ENCODE data around the gene SLC16A4. TPM values are rescaled to one million over a fixed set of nuclear protein-coding genes. Genes with fewer than 3 reads are reported as not detected.

The SLC16A4 gene
- total RNA-seq, 4 donors from 2014 or later = 1.2 to 3.5 (median 2.9) TPM

DNA sequence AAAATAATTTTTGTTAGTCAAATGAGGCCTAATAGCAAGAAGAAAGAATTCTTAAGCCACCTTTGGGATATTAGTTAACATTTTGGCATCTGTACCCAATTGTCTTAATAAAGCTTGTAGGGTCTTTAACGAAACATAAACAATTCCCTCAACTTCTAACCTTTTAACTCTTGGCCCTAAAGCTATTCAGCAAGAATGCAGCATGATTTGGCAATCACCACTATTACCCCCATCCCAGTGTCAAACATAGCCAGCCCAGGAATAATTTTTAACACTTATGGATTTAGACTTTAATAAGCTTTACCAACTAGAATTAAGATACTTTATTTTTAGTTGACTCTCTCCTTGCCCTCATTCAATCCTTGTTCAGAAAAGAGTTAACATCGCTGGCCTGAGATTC, 2.5 kb upstream of the SLC16A4 start:
- Histone ChIP-seq H3K4me1 (peaks cover 0 to 10% of the 10 kb centered on the region in 2 donors), H3K9me3 (no peaks in the 10 kb centered on the region), H3K36me3 (peaks cover 0 to 11% of the 10 kb centered on the region in 2 donors), H3K4me3 (no peak overlapping the region), H3K27ac (no peak overlapping the region), H3K27me3 (no peaks in the 10 kb centered on the region)
- intact Hi-C loops (cut with DNase I; ENCODE audit: low total_unique reads) (no loop called here), in situ Hi-C loops (cut with MboI; ENCODE audit: low sequenced_read_pairs in 4 of 4) (no loop called here)
- no peak for TF ChIP-seq POLR2A (IDR thresholded peaks at IDR 0.05)
- TF ChIP-seq, protein P1, sequence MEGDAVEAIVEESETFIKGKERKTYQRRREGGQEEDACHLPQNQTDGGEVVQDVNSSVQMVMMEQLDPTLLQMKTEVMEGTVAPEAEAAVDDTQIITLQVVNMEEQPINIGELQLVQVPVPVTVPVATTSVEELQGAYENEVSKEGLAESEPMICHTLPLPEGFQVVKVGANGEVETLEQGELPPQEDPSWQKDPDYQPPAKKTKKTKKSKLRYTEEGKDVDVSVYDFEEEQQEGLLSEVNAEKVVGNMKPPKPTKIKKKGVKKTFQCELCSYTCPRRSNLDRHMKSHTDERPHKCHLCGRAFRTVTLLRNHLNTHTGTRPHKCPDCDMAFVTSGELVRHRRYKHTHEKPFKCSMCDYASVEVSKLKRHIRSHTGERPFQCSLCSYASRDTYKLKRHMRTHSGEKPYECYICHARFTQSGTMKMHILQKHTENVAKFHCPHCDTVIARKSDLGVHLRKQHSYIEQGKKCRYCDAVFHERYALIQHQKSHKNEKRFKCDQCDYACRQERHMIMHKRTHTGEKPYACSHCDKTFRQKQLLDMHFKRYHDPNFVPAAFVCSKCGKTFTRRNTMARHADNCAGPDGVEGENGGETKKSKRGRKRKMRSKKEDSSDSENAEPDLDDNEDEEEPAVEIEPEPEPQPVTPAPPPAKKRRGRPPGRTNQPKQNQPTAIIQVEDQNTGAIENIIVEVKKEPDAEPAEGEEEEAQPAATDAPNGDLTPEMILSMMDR (IDR thresholded peaks at IDR 0.05 in 4 of 5, conservative IDR thresholded peaks at IDR 0.05 in 1 of 5) = no peak
- no peak for ATAC-seq
- DNase-seq = no peak

DNA sequence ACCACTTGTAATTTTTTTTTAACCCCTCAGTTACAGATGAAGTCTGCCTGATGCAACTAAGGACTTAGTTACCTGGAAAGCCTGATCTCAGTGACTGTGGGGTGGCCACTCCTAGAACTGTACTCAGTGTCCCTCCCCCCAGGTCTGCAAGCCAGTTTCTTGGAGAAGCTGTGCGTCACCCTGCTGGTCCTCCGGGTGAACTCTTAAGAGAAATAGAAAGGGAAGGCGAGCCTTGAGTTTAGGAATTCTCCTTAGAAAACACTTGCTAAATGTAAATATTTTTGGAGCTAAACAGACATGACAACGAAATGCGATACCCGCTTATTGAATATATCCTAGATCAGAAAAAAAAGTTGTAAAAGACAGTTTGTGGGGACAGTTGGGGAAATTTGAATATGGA, 730 bp downstream of the SLC16A4 start:
- in situ Hi-C loops (cut with MboI; ENCODE audit: low sequenced_read_pairs in 4 of 4) = no loop called here
- ATAC-seq (peak in 1 of 2 donors; percentile 68), DNase-seq (no peak)
- Histone ChIP-seq H3K9me3 (no peaks in the 10 kb centered on the region), H3K36me3 (peaks cover 0 to 10% of the 10 kb centered on the region in 2 donors), H3K4me1 (peaks cover 0 to 10% of the 10 kb centered on the region in 2 donors), H3K27ac (peak overlapping the region in 2 of 4 donors; percentile 42 to 47), H3K27me3 (no peaks in the 10 kb centered on the region), H3K4me3 (peak overlapping the region in 3 of 4 donors; percentile 20 to 35 (median 35))
- TF ChIP-seq POLR2A (IDR thresholded peaks at IDR 0.05) = no peak
- TF ChIP-seq, protein P1 (IDR thresholded peaks at IDR 0.05 in 4 of 5, conservative IDR thresholded peaks at IDR 0.05 in 1 of 5) = no peak
- intact Hi-C loops (cut with DNase I; ENCODE audit: low total_unique reads) = no loop called here

DNA sequence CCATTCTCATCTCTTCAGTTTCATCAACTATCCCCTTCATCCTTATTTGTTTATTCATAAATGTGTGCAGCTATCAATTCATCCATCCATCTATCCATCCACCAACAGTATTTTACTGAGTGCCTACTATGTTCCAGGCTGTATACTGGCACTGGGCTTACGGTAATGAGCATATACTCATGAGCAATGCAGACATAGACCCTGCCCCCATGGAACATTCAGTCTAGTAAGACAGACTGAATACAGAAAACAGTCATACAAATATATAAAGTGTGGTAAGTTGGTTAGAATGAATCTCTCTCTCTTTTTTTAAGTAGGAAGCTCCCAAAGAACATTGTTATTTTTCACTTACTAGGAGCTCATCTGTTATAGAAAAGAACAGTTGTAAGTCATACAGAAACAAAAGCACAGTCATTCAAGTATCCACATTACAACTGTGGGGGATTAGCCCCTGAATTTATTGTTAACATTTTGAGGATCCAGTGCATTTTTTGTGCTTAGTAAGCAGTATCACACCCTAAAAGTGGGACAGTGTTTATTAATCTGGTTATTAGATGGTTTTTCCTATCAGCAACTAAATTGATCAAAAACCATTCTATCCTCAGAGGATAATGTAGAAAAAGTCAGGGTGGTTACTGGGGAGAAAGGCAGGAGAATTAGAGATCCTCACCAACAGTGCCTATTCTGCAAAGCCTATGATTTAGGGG, 3.6 kb downstream of the SLC16A4 start:
- in situ Hi-C loops (cut with MboI; ENCODE audit: low sequenced_read_pairs in 4 of 4) (no loop called here), intact Hi-C loops (cut with DNase I; ENCODE audit: low total_unique reads) (no loop called here)
- Histone ChIP-seq H3K4me3 (no peak overlapping the region), H3K4me1 (peaks cover 0 to 10% of the 10 kb centered on the region in 2 donors), H3K36me3 (peaks cover 0 to 6% of the 10 kb centered on the region in 2 donors), H3K27ac (no peak overlapping the region), H3K9me3 (no peaks in the 10 kb centered on the region), H3K27me3 (no peaks in the 10 kb centered on the region)
- DNase-seq (no peak), ATAC-seq (no peak)
- no peak for TF ChIP-seq POLR2A (IDR thresholded peaks at IDR 0.05)
- TF ChIP-seq, protein P1 (IDR thresholded peaks at IDR 0.05 in 4 of 5, conservative IDR thresholded peaks at IDR 0.05 in 1 of 5) = no peak

DNA sequence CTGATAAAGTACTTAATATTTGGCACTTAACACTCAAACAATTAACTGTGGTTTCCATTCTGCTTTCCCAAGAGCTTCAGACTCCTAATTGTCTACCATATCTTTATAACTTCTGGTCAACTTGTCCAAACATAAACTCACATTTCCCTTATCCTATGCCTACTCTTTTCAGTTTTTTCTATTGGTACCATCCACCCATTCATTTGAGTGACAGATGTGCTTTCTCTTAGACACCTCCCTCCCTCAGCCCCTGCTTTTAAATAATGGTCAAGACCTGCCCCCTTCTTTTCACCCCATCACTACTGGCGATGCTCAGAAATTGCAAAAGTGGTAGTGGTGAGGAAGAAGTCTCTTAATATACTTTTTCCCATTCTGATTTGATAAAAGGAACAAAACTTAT, 5.5 kb downstream of the SLC16A4 start:
- peaks cover 0 to 12% of the 10 kb centered on the region in 2 donors for H3K36me3 ChIP-seq
- no peak for ATAC-seq
- no peaks in the 10 kb centered on the region for H3K9me3 ChIP-seq
- TF ChIP-seq, protein P1 (IDR thresholded peaks at IDR 0.05 in 4 of 5, conservative IDR thresholded peaks at IDR 0.05 in 1 of 5) = no peak
- no peak for TF ChIP-seq POLR2A (IDR thresholded peaks at IDR 0.05)
- peaks cover 0 to 5% of the 10 kb centered on the region in 2 donors for H3K4me1 ChIP-seq
- no peak for DNase-seq
- H3K27me3 ChIP-seq = no peaks in the 10 kb centered on the region
- in situ Hi-C loops (cut with MboI; ENCODE audit: low sequenced_read_pairs in 4 of 4) (no loop called here), intact Hi-C loops (cut with DNase I; ENCODE audit: low total_unique reads) (no loop called here)
- H3K27ac ChIP-seq = no peak overlapping the region
- H3K4me3 ChIP-seq = no peak overlapping the region

All from gastrocnemius medialis (tissue), 4 donors.